ENCODE data around the gene SCUBE1.

Gene SCUBE1

DNA sequence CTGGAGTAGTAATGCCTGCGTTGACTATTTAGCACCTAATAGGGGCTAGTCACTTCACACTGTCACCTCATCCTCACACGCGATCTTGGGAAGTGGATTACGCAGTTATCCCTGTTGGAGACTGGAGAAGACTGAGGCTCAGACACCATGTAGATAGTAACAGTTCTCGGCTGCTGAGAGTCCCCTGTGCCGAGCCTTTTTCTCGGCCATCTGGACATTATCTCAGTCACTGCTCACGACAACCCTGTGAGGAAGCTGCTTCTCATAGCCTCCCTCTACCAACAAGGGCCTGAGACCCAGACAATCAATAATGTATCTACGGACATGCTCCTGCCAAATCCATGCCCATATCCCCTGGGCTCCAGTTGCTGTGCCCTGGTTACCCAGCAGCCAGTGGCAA is 25.9 kb downstream of the SCUBE1 start:
- Histone ChIP-seq H3K36me3 (replicated peaks in 1 of 2; ENCODE audit: control insufficient read depth in 2 of 2, insufficient read depth in 2 of 2, low read length in 2 of 2) (peaks cover 0 to 27% of the 10 kb centered on the region in 2 donors), H2BK120ac (ENCODE audit: low read depth, low read length) (no peak overlapping the region), H3K4me3 (ENCODE audit: low read length in 2 of 2) (no peak overlapping the region), H3K27me3 (ENCODE audit: control insufficient read depth in 3 of 3, insufficient read depth in 3 of 3, low read depth in 1 of 3, low read length in 3 of 3) (peaks cover 0 to 6% (median 0%) of the 10 kb centered on the region in 3 experiments), H2BK5ac (ENCODE audit: low read length) (no peak overlapping the region), H3K4me1 (ENCODE audit: control insufficient read depth in 2 of 2, insufficient read depth in 1 of 2, low read depth in 1 of 2, low read length in 2 of 2) (peaks cover 0 to 37% of the 10 kb centered on the region in 2 donors), H3K4ac (ENCODE audit: low read length) (no peak overlapping the region), H3K23ac (ENCODE audit: low read depth, low read length, poor library complexity) (no peak overlapping the region), H3K27ac (replicated peaks; ENCODE audit: low read length) (no peak overlapping the region), H3K9ac (ENCODE audit: low read depth, low read length, poor library complexity) (no peak overlapping the region), H2BK12ac (ENCODE audit: low read length) (no peak overlapping the region), H2AK5ac (ENCODE audit: low read depth, low read length) (no peak overlapping the region), H3K14ac (ENCODE audit: low read length) (no peak overlapping the region), H3K18ac (ENCODE audit: low read length) (no peak overlapping the region), H3K79me1 (ENCODE audit: low read depth, low read length) (peaks cover 15% of the 10 kb centered on the region), H4K8ac (ENCODE audit: low read depth, low read length) (no peak overlapping the region), H4K91ac (ENCODE audit: low read depth, low read length, poor library complexity) (no peak overlapping the region), H3K4me2 (ENCODE audit: insufficient read depth, low read length, poor library complexity, severe bottlenecking) (no peak overlapping the region), H3K9me3 (replicated peaks in 1 of 2; ENCODE audit: control insufficient read depth in 2 of 2, insufficient read depth in 1 of 2, low read depth in 1 of 2, low read length in 2 of 2) (no peaks in the 10 kb centered on the region), H2AFZ (ENCODE audit: low read length) (no peak overlapping the region), H2BK15ac (ENCODE audit: low read length) (no peak overlapping the region)
- DNase-seq (ENCODE audit: low spot score): no peak
- no CpG with 5 or more reads among the region's 9 CpGs for WGBS, 2 donors (ENCODE audit: extremely low coverage in 2 of 2, insufficient read length in 2 of 2, insufficient replicate concordance in 1 of 2)

DNA sequence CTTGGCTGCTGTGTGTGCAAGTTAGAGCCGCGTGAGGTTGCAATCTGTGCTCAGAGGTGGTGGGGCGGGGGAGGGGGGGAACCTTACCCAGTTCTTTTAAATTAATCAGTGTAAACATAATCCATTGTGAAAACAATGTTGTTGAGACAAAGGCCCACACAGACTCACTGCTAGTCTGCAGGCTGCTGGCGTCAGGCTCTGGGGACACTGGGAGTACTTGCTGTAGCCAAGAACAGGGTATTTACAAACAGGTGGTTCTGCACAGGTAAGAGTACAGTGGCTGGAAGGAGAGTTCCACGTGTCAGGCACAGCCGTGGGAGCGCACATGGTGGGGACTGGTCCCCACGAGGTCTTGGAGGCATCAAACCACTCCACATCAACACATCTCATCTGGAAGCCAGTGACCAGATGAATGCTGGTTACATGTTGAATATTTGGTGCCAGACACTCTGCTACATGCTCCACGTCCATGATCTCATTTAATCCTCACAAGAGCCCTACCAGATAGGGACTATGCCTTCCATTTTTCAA is 27.4 kb downstream of the SCUBE1 start:
- Histone ChIP-seq H3K4me2 (ENCODE audit: insufficient read depth, low read length, poor library complexity, severe bottlenecking) (no peak overlapping the region), H2BK120ac (ENCODE audit: low read depth, low read length) (no peak overlapping the region), H3K14ac (ENCODE audit: low read length) (no peak overlapping the region), H3K9me3 (replicated peaks in 1 of 2; ENCODE audit: control insufficient read depth in 2 of 2, insufficient read depth in 1 of 2, low read depth in 1 of 2, low read length in 2 of 2) (no peaks in the 10 kb centered on the region), H2BK15ac (ENCODE audit: low read length) (no peak overlapping the region), H3K4me1 (ENCODE audit: control insufficient read depth in 2 of 2, insufficient read depth in 1 of 2, low read depth in 1 of 2, low read length in 2 of 2) (peaks cover 0 to 30% of the 10 kb centered on the region in 2 donors), H3K79me1 (ENCODE audit: low read depth, low read length) (peaks cover 10% of the 10 kb centered on the region), H2AK5ac (ENCODE audit: low read depth, low read length) (no peak overlapping the region), H3K18ac (ENCODE audit: low read length) (no peak overlapping the region), H3K4ac (ENCODE audit: low read length) (no peak overlapping the region), H3K4me3 (ENCODE audit: low read length in 2 of 2) (no peak overlapping the region), H2BK12ac (ENCODE audit: low read length) (no peak overlapping the region), H4K91ac (ENCODE audit: low read depth, low read length, poor library complexity) (no peak overlapping the region), H3K36me3 (replicated peaks in 1 of 2; ENCODE audit: control insufficient read depth in 2 of 2, insufficient read depth in 2 of 2, low read length in 2 of 2) (peaks cover 0 to 25% of the 10 kb centered on the region in 2 donors), H4K8ac (ENCODE audit: low read depth, low read length) (no peak overlapping the region), H2AFZ (ENCODE audit: low read length) (no peak overlapping the region), H3K27me3 (ENCODE audit: control insufficient read depth in 3 of 3, insufficient read depth in 3 of 3, low read depth in 1 of 3, low read length in 3 of 3) (peaks cover 0 to 10% (median 0%) of the 10 kb centered on the region in 3 experiments), H3K9ac (ENCODE audit: low read depth, low read length, poor library complexity) (no peak overlapping the region), H3K27ac (replicated peaks; ENCODE audit: low read length) (no peak overlapping the region), H3K23ac (ENCODE audit: low read depth, low read length, poor library complexity) (no peak overlapping the region), H2BK5ac (ENCODE audit: low read length) (no peak overlapping the region)
- WGBS, 2 donors (ENCODE audit: extremely low coverage in 2 of 2, insufficient read length in 2 of 2, insufficient replicate concordance in 1 of 2): no CpG with 5 or more reads among the region's 9 CpGs
- no peak for DNase-seq (ENCODE audit: low spot score)

DNA sequence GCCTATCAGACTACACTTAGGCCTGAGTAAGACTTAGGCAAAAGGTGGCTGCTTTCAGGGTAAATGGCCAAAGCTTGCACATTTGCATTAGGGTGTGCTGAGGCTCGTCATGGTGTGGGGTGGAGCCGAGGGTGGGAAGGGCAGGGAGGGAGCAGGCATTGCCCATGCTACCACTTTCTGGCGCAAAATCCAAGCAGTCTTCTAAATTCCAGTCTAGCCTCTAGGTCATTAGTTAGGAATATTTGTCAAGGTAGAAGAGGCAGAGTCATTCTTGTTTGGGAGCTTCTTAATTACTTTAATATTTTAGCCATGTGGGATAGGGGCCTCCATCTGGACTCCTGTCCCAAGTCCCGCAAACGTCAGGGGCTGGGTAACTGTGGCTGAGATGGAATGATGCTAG is 28.6 kb downstream of the SCUBE1 start:
- Histone ChIP-seq H3K4me3 (ENCODE audit: low read length in 2 of 2) (no peak overlapping the region), H3K4me2 (ENCODE audit: insufficient read depth, low read length, poor library complexity, severe bottlenecking) (no peak overlapping the region), H2BK12ac (ENCODE audit: low read length) (no peak overlapping the region), H4K91ac (ENCODE audit: low read depth, low read length, poor library complexity) (no peak overlapping the region), H3K4ac (ENCODE audit: low read length) (no peak overlapping the region), H3K27me3 (ENCODE audit: control insufficient read depth in 3 of 3, insufficient read depth in 3 of 3, low read depth in 1 of 3, low read length in 3 of 3) (peaks cover 0 to 10% (median 0%) of the 10 kb centered on the region in 3 experiments), H2AK5ac (ENCODE audit: low read depth, low read length) (no peak overlapping the region), H2BK15ac (ENCODE audit: low read length) (no peak overlapping the region), H3K14ac (ENCODE audit: low read length) (peak overlapping the region; percentile 49), H3K79me1 (ENCODE audit: low read depth, low read length) (peaks cover 7% of the 10 kb centered on the region), H4K8ac (ENCODE audit: low read depth, low read length) (no peak overlapping the region), H3K27ac (replicated peaks; ENCODE audit: low read length) (no peak overlapping the region), H3K9ac (ENCODE audit: low read depth, low read length, poor library complexity) (no peak overlapping the region), H3K18ac (ENCODE audit: low read length) (no peak overlapping the region), H3K36me3 (replicated peaks in 1 of 2; ENCODE audit: control insufficient read depth in 2 of 2, insufficient read depth in 2 of 2, low read length in 2 of 2) (peaks cover 0 to 20% of the 10 kb centered on the region in 2 donors), H2BK5ac (ENCODE audit: low read length) (no peak overlapping the region), H2AFZ (ENCODE audit: low read length) (no peak overlapping the region), H2BK120ac (ENCODE audit: low read depth, low read length) (no peak overlapping the region), H3K9me3 (replicated peaks in 1 of 2; ENCODE audit: control insufficient read depth in 2 of 2, insufficient read depth in 1 of 2, low read depth in 1 of 2, low read length in 2 of 2) (no peaks in the 10 kb centered on the region), H3K23ac (ENCODE audit: low read depth, low read length, poor library complexity) (no peak overlapping the region), H3K4me1 (ENCODE audit: control insufficient read depth in 2 of 2, insufficient read depth in 1 of 2, low read depth in 1 of 2, low read length in 2 of 2) (peaks cover 0 to 23% of the 10 kb centered on the region in 2 donors)
- no peak for DNase-seq (ENCODE audit: low spot score)
- no CpG with 5 or more reads among the region's 5 CpGs for WGBS, 2 donors (ENCODE audit: extremely low coverage in 2 of 2, insufficient read length in 2 of 2, insufficient replicate concordance in 1 of 2)

DNA sequence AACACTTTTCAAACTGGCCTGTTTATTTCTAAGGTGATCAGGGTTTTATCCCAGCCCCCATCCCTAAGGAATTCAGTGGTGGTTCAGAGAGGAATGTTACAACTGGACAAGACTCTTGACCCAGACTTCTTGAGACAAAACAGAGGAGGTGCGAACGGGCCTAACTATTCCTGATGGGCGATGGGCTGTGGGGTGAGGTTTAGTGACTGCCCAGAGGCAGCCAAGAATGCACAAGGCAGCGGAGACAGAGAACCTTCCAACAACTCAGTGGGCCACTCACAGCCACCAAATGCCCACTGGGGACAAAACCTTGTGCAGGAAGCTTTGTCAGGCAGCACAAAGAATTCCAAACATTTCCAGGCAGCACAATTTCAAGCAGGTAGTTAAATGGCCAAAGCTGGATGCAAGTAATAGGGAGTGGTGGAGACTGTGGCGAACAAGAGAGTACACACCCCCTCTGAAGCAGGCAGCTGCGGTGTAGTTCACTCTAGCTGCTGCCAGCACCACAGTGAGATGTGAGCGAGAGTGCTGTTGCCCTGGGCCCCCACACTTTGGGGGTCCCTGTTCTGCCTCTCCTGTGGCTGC is 29.2 kb downstream of the SCUBE1 start:
- no peak overlapping the region for H2BK5ac ChIP-seq (ENCODE audit: low read length)
- H3K4me1 ChIP-seq (ENCODE audit: control insufficient read depth in 2 of 2, insufficient read depth in 1 of 2, low read depth in 1 of 2, low read length in 2 of 2): peaks cover 0 to 24% of the 10 kb centered on the region in 2 donors
- H3K18ac ChIP-seq (ENCODE audit: low read length): peak overlapping the region; percentile 38
- WGBS, 2 donors (ENCODE audit: extremely low coverage in 2 of 2, insufficient read length in 2 of 2, insufficient replicate concordance in 1 of 2): no CpG with 5 or more reads among the region's 7 CpGs
- no peak overlapping the region for H3K9ac ChIP-seq (ENCODE audit: low read depth, low read length, poor library complexity)
- no peak overlapping the region for H2BK12ac ChIP-seq (ENCODE audit: low read length)
- H3K23ac ChIP-seq (ENCODE audit: low read depth, low read length, poor library complexity): peak overlapping the region; percentile 3
- H3K14ac ChIP-seq (ENCODE audit: low read length): peak overlapping the region; percentile 49
- peaks cover 0 to 19% of the 10 kb centered on the region in 2 donors for H3K36me3 ChIP-seq (replicated peaks in 1 of 2; ENCODE audit: control insufficient read depth in 2 of 2, insufficient read depth in 2 of 2, low read length in 2 of 2)
- H2AFZ ChIP-seq (ENCODE audit: low read length): no peak overlapping the region
- peaks cover 8% of the 10 kb centered on the region for H3K79me1 ChIP-seq (ENCODE audit: low read depth, low read length)
- DNase-seq (ENCODE audit: low spot score): no peak
- H3K4ac ChIP-seq (ENCODE audit: low read length): no peak overlapping the region
- H3K27me3 ChIP-seq (ENCODE audit: control insufficient read depth in 3 of 3, insufficient read depth in 3 of 3, low read depth in 1 of 3, low read length in 3 of 3): peaks cover 0 to 10% (median 0%) of the 10 kb centered on the region in 3 experiments
- H2BK120ac ChIP-seq (ENCODE audit: low read depth, low read length): no peak overlapping the region
- H2AK5ac ChIP-seq (ENCODE audit: low read depth, low read length): no peak overlapping the region
- H3K27ac ChIP-seq (replicated peaks; ENCODE audit: low read length): peak overlapping the region; percentile 28
- no peak overlapping the region for H2BK15ac ChIP-seq (ENCODE audit: low read length)
- H3K4me3 ChIP-seq (ENCODE audit: low read length in 2 of 2): no peak overlapping the region
- no peaks in the 10 kb centered on the region for H3K9me3 ChIP-seq (replicated peaks in 1 of 2; ENCODE audit: control insufficient read depth in 2 of 2, insufficient read depth in 1 of 2, low read depth in 1 of 2, low read length in 2 of 2)
- no peak overlapping the region for H4K8ac ChIP-seq (ENCODE audit: low read depth, low read length)
- H4K91ac ChIP-seq (ENCODE audit: low read depth, low read length, poor library complexity): no peak overlapping the region
- no peak overlapping the region for H3K4me2 ChIP-seq (ENCODE audit: insufficient read depth, low read length, poor library complexity, severe bottlenecking)

Measured in neuronal stem cell (in vitro differentiated cells).